CMK (cell line): ENCODE results near the gene TRMU.

Experiments
- DNase-seq: peaks from one replicate; pipeline ENCODE4 v3.0.0-alpha.2; 2010; ENCODE audit warnings: low read depth

Gene TRMU

GRCh38 chr22:46335201-46336118 lies at the start of gene TRMU:
TSS of gene TRMU (plus strand) at chr22:46335714. CDS start at chr22:46335765, 51 bp downstream.
- DNase-seq: peak; percentile 78

- no peak for DNase-seq
Measured at GRCh38 chr22:46286006-46286405, 49.5 kb upstream of the TRMU start.

- no peak for DNase-seq
Measured at GRCh38 chr22:46286941-46287872, 48.3 kb upstream of the TRMU start.

GRCh38 chr22:46287873-46288751 lies 47.4 kb upstream of the TRMU start:
- DNase-seq: peak; percentile 83

GRCh38 chr22:46288846-46289243 lies 46.7 kb upstream of the TRMU start:
- no peak for DNase-seq

GRCh38 chr22:46289244-46289891 lies 46.1 kb upstream of the TRMU start:
- no peak for DNase-seq

GRCh38 chr22:46290121-46290842 lies 45.2 kb upstream of the TRMU start:
- DNase-seq: no peak

- no peak for DNase-seq
Measured at GRCh38 chr22:46290843-46291785, 44.4 kb upstream of the TRMU start.

- DNase-seq: no peak
Measured at GRCh38 chr22:46292173-46292572, 43.3 kb upstream of the TRMU start.

- DNase-seq: no peak
Measured at GRCh38 chr22:46292732-46293131, 42.8 kb upstream of the TRMU start.

GRCh38 chr22:46293577-46294260 lies 41.8 kb upstream of the TRMU start:
- DNase-seq: no peak

GRCh38 chr22:46294784-46295183 lies 40.7 kb upstream of the TRMU start:
- no peak for DNase-seq

GRCh38 chr22:46295277-46295971 lies 40.1 kb upstream of the TRMU start:
- no peak for DNase-seq

- DNase-seq: peak; percentile 97
Measured at GRCh38 chr22:46296257-46297150, 39.0 kb upstream of the TRMU start, which contains the start of gene GTSE1. TSS of gene GTSE1 (plus strand) at chr22:46296870. CDS start at chr22:46297401, 531 bp downstream.

- no peak for DNase-seq
Measured at GRCh38 chr22:46297151-46297812, 38.2 kb upstream of the TRMU start.

- no peak for DNase-seq
Measured at GRCh38 chr22:46299101-46299500, 36.4 kb upstream of the TRMU start.
